ENCODE data around the gene RPL38.

GRCh38 chr17:74172700-74173099, 30.8 kb upstream of the RPL38 start:
- TF ChIP-seq CTCF (IDR thresholded peaks at IDR 0.05; ENCODE audit: borderline replicate concordance, extremely low read depth, low read length, poor library complexity, severe bottlenecking) (no peak), EZH2 (IDR thresholded peaks at IDR 0.05; ENCODE audit: borderline replicate concordance, low read depth, low read length, severe bottlenecking) (no peak)
